Thoracic aorta (tissue), 2 donors: Measurements from ENCODE around the gene SPINK7. TPM values are rescaled to one million over a fixed set of nuclear protein-coding genes. Genes with fewer than 3 reads are reported as not detected.

ENCODE experiments used
- ATAC-seq: fragments of 150-250 bp; one replicate; pipeline ENCODE4 v1.8.0; 2017; ENCODE audit warnings: low read depth; ENCODE audit not compliant: insufficient number of reproducible peaks, low FRiP score
- DNase-seq: peaks from one replicate; pipeline ENCODE4 v3.0.0-alpha.2; 2020; ENCODE audit warnings: low spot score
- H3K27ac ChIP-seq, 2 donors: fragments of 200-600 bp; sonication (generic); 1 replicate in 1 of 2; 2 replicates in 1 of 2; pipeline ENCODE4 v1.5.1; 2016; ENCODE audit warnings: mild to moderate bottlenecking in 2 of 2, moderate library complexity in 2 of 2
- H3K27me3 ChIP-seq: fragments of 200-600 bp; sonication (generic); replicated peaks from 2 replicates; pipeline ENCODE4 v1.6.0; 2016; ENCODE audit warnings: mild to moderate bottlenecking; ENCODE audit not compliant: insufficient read depth
- H3K36me3 ChIP-seq: fragments of 200-600 bp; sonication (generic); one replicate; pipeline ENCODE4 v1.5.1; 2016
- H3K4me1 ChIP-seq, 2 donors: fragments of 200-600 bp; sonication (generic); 1 replicate in 1 of 2; 2 replicates in 1 of 2; pipeline versions ENCODE4 v1.5.1 to v1.6.0; 2016; ENCODE audit warnings: low read depth in 2 of 2, mild to moderate bottlenecking in 1 of 2; ENCODE audit not compliant: control insufficient read depth in 1 of 2
- H3K4me3 ChIP-seq: fragments of 200-600 bp; sonication (generic); 2 replicates; pipeline ENCODE4 v1.5.1; 2016; ENCODE audit warnings: mild to moderate bottlenecking
- H3K9me3 ChIP-seq: fragments of 200-600 bp; sonication (generic); 2 replicates; pipeline ENCODE4 v1.5.1; 2016
- CTCF ChIP-seq: fragments of 200-600 bp; sonication (generic); IDR thresholded peaks from one replicate; pipeline ENCODE4 v1.5.1; 2019; ENCODE audit warnings: antibody characterized with exemption
- total RNA-seq, 2 donors: library from RNA; depleted of rRNA; stranded (reverse); fragments of >200 nt; gene quantifications; one replicate each; pipeline versions ENCODE4 v1.1.0 to v1.2.3, GENCODE V29; 2016

Gene SPINK7
- total RNA-seq, 2 donors from 2014 or later: not detected

- no peaks in the 10 kb centered on the region for H3K4me1 ChIP-seq
- H3K27me3 ChIP-seq: no peaks in the 10 kb centered on the region
- H3K36me3 ChIP-seq: no peaks in the 10 kb centered on the region
- H3K27ac ChIP-seq: no peak within 1 kb of the TSS
- H3K4me3 ChIP-seq: no peak within 1 kb of the TSS
- H3K9me3 ChIP-seq: no peaks in the 10 kb centered on the region
- ATAC-seq: no peak
- TF ChIP-seq CTCF: no peak
- no peak for DNase-seq
Measured at GRCh38 chr5:148335259-148335658, 23.0 kb downstream of the SPINK7 start, which contains the start of gene SPINK9. SPINK9 (plus strand) TSS chr5:148335559; CDS start chr5:148335614, 55 bp downstream.

GRCh38 chr5:148336704-148337435 lies 24.6 kb downstream of the SPINK7 start:
- Histone ChIP-seq H3K27me3 (no peaks in the 10 kb centered on the region), H3K9me3 (no peaks in the 10 kb centered on the region), H3K36me3 (no peaks in the 10 kb centered on the region), H3K27ac (no peak overlapping the region), H3K4me3 (no peak overlapping the region), H3K4me1 (no peaks in the 10 kb centered on the region)
- ATAC-seq (no peak), DNase-seq (no peak)
- TF ChIP-seq CTCF: no peak

GRCh38 chr5:148342371-148343045 lies 30.3 kb downstream of the SPINK7 start:
- H3K9me3 ChIP-seq: no peaks in the 10 kb centered on the region
- no peak overlapping the region for H3K27ac ChIP-seq
- DNase-seq (no peak), ATAC-seq (no peak)
- no peaks in the 10 kb centered on the region for H3K36me3 ChIP-seq
- H3K27me3 ChIP-seq: no peaks in the 10 kb centered on the region
- peaks cover 4 to 9% of the 10 kb centered on the region in 2 donors for H3K4me1 ChIP-seq
- TF ChIP-seq CTCF: no peak
- H3K4me3 ChIP-seq: no peak overlapping the region

- no peaks in the 10 kb centered on the region for H3K27me3 ChIP-seq
- TF ChIP-seq CTCF: no peak
- DNase-seq (no peak), ATAC-seq (no peak)
- H3K4me1 ChIP-seq: peaks cover 4 to 9% of the 10 kb centered on the region in 2 donors
- H3K36me3 ChIP-seq: no peaks in the 10 kb centered on the region
- H3K27ac ChIP-seq: no peak overlapping the region
- no peaks in the 10 kb centered on the region for H3K9me3 ChIP-seq
- H3K4me3 ChIP-seq: no peak overlapping the region
Measured at GRCh38 chr5:148343046-148343407, 30.8 kb downstream of the SPINK7 start.

GRCh38 chr5:148343603-148344487 lies 31.6 kb downstream of the SPINK7 start:
- H3K4me3 ChIP-seq: no peak overlapping the region
- TF ChIP-seq CTCF: no peak
- H3K4me1 ChIP-seq: peaks cover 4 to 9% of the 10 kb centered on the region in 2 donors
- no peaks in the 10 kb centered on the region for H3K27me3 ChIP-seq
- no peaks in the 10 kb centered on the region for H3K9me3 ChIP-seq
- ATAC-seq (no peak), DNase-seq (no peak)
- H3K36me3 ChIP-seq: no peaks in the 10 kb centered on the region
- no peak overlapping the region for H3K27ac ChIP-seq
